Caco-2 (cell line): ENCODE results near the gene ABAT. TPM values are rescaled to one million over a fixed set of nuclear protein-coding genes. Genes with fewer than 3 reads are reported as not detected.
A peak's percentile ranks its signal among the peaks of the same experiment; 100 is the strongest.

Source experiments
- BruUV-seq: library from RNA; stranded (reverse); fragments of 400-500 nt; replicated peaks from 2 replicates; lab custom pipeline; 2021; lab: Mats Ljungman, UMichigan
- CTCF ChIA-PET: fragments of 300-600 bp; sonication (Branson Sonifier 250); formaldehyde crosslinking; loops from one replicate; lab custom pipeline; 2022; ENCODE audit warnings: antibody characterized with exemption; lab: Charles Lee
- POLR2A ChIA-PET: fragments of 300-600 bp; sonication (Branson Sonifier 250); formaldehyde crosslinking; loops from one replicate; lab custom pipeline; 2022; ENCODE audit warnings: antibody characterized with exemption; lab: Charles Lee
- DNase-seq, 2 experiments: peaks; one replicate each; pipeline versions ENCODE4 v3.0.0 to v3.0.0-alpha.2; 2020 to 2022
- H3K27me3 ChIP-seq: replicated peaks from 2 replicates; pipeline ENCODE4 v1.6.0; 2011; ENCODE audit warnings: low read length; ENCODE audit not compliant: control insufficient read depth, insufficient read depth
- H3K36me3 ChIP-seq: 2 replicates; pipeline ENCODE4 v1.5.1; 2011; ENCODE audit warnings: low read length; ENCODE audit not compliant: control insufficient read depth, insufficient read depth
- H3K4me1 ChIP-seq: fragments of 250-450 bp; sonication (Bioruptor Pico); 2 replicates; pipeline ENCODE4 v1.5.1; 2020; ENCODE audit warnings: mild to moderate bottlenecking
- H3K4me3 ChIP-seq: 2 replicates; pipeline ENCODE4 v1.5.1; 2011; ENCODE audit warnings: low read depth, mild to moderate bottlenecking, control low read depth, low read length
- H3K9me3 ChIP-seq: fragments of 250-450 bp; sonication (Bioruptor Pico); 2 replicates; pipeline ENCODE4 v1.5.1; 2020; ENCODE audit warnings: mild to moderate bottlenecking, moderate library complexity
- H3K27ac Mint-ChIP-seq: one replicate; pipeline ENCODE4 v1.8.0; 2022; ENCODE audit warnings: mixed read lengths; ENCODE audit not compliant: unreplicated experiment
- H3K27me3 Mint-ChIP-seq: one replicate; pipeline ENCODE4 v1.8.0; 2022; ENCODE audit warnings: mixed read lengths; ENCODE audit not compliant: insufficient read depth, unreplicated experiment
- H3K36me3 Mint-ChIP-seq: one replicate; pipeline ENCODE4 v1.8.0; 2022; ENCODE audit warnings: mild to moderate bottlenecking, mixed read lengths; ENCODE audit not compliant: insufficient read depth, unreplicated experiment
- H3K4me1 Mint-ChIP-seq: one replicate; pipeline ENCODE4 v1.8.0; 2022; ENCODE audit warnings: low read depth, mixed read lengths; ENCODE audit not compliant: unreplicated experiment
- H3K4me3 Mint-ChIP-seq: one replicate; pipeline ENCODE4 v1.8.0; 2022; ENCODE audit warnings: mild to moderate bottlenecking, moderate library complexity, mixed read lengths; ENCODE audit not compliant: unreplicated experiment
- H3K9me3 Mint-ChIP-seq: one replicate; pipeline ENCODE4 v1.8.0; 2022; ENCODE audit warnings: mixed read lengths; ENCODE audit not compliant: unreplicated experiment
- intact Hi-C: fragments of 100-400 bp; cut with micrococcal nuclease; formaldehyde crosslinking; loops from one replicate; pipeline ENCODE4 v1.10.0; 2022; ENCODE audit not compliant: unreplicated experiment
- total RNA-seq: library from RNA; stranded (reverse); gene quantifications from 2 replicates; pipeline ENCODE4 v1.2.3, GENCODE V29; 2022
- TF ChIP-seq, protein P1 (sequence below), 2 experiments: fragments of 200-600 bp in 1 of 2; IDR thresholded peaks; 1 replicate in 1 of 2; 2 replicates in 1 of 2; pipeline versions ENCODE4 v1.5.1 to v1.8.0; 2011 to 2022; ENCODE audit warnings: antibody characterized with exemption in 1 of 2, control low read depth in 1 of 2, inconsistent platforms in 1 of 2, low read depth in 1 of 2, low read length in 1 of 2, mild to moderate bottlenecking in 1 of 2, moderate library complexity in 1 of 2; ENCODE audit not compliant: insufficient read depth in 1 of 2, severe bottlenecking in 1 of 2, unreplicated experiment in 1 of 2

The ABAT gene
- total RNA-seq, 1 experiment from 2014 or later, result 34.9 TPM

DNA sequence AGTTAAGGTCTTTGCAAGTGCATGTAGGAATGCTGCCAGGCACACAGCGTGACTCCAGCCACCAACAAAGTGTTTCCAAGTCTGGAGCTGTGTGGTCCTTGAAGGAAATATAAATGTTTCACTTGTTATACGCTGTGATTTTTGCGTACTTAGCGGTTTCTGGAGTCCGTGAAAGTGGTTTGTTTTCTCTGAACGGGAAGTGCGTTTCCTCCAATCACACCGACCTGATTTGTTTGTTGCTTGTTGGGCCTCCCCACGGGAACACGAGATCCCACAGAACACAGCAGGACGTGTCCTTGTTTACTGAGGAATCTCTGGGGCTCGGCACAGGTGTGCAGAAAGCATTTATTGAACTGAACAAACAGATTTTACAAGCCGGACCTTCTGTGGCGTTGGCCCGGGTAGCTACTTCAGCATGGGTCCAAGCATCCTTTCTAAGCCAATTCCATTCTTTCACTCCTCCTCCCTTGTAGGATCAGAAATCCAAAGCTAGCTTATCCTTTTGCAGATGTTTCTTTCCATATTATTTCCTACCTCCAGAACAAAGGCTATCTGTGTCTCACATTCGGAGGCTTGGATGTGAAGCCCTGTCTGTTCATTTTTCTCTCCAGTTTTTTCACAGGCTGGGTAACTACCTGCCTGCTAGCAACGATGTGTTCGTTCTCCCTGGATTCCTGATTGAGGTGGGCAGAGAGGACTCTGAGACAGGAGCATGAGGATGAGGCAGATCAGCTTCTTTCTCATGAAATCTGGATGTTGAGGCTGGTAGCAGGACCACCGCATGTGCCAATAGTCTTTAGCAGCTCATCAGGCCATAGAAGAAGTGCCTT is 44.6 kb downstream of the ABAT start:
- H3K4me3 ChIP-seq, result no peak overlapping the region
- TF ChIP-seq, protein P1, sequence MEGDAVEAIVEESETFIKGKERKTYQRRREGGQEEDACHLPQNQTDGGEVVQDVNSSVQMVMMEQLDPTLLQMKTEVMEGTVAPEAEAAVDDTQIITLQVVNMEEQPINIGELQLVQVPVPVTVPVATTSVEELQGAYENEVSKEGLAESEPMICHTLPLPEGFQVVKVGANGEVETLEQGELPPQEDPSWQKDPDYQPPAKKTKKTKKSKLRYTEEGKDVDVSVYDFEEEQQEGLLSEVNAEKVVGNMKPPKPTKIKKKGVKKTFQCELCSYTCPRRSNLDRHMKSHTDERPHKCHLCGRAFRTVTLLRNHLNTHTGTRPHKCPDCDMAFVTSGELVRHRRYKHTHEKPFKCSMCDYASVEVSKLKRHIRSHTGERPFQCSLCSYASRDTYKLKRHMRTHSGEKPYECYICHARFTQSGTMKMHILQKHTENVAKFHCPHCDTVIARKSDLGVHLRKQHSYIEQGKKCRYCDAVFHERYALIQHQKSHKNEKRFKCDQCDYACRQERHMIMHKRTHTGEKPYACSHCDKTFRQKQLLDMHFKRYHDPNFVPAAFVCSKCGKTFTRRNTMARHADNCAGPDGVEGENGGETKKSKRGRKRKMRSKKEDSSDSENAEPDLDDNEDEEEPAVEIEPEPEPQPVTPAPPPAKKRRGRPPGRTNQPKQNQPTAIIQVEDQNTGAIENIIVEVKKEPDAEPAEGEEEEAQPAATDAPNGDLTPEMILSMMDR (IDR thresholded peaks at IDR 0.05; ENCODE audit: insufficient read depth in 1 of 2, low read depth in 1 of 2, low read length in 1 of 2, severe bottlenecking in 1 of 2, unreplicated experiment in 1 of 2), result no peak
- peaks cover 8% of the 10 kb centered on the region; the same call in 1 of the 2 replicates for H3K9me3 ChIP-seq
- H3K36me3 ChIP-seq, result no peaks in the 10 kb centered on the region
- CTCF ChIA-PET, result no interaction called here
- no peak for DNase-seq
- Mint-ChIP-seq H3K9me3 (no peaks in the 10 kb centered on the region), H3K36me3 (peaks cover 5% of the 10 kb centered on the region), H3K27ac (no peak overlapping the region), H3K4me3 (no peak overlapping the region), H3K4me1 (no peaks in the 10 kb centered on the region), H3K27me3 (no peaks in the 10 kb centered on the region)
- peaks cover 3% of the 10 kb centered on the region; the same call in 1 of the 2 replicates for H3K4me1 ChIP-seq
- H3K27me3 ChIP-seq, result no peaks in the 10 kb centered on the region
- no TSS peak for BruUV-seq
- POLR2A ChIA-PET, result no interaction called here
- intact Hi-C loops, result no loop called here

DNA sequence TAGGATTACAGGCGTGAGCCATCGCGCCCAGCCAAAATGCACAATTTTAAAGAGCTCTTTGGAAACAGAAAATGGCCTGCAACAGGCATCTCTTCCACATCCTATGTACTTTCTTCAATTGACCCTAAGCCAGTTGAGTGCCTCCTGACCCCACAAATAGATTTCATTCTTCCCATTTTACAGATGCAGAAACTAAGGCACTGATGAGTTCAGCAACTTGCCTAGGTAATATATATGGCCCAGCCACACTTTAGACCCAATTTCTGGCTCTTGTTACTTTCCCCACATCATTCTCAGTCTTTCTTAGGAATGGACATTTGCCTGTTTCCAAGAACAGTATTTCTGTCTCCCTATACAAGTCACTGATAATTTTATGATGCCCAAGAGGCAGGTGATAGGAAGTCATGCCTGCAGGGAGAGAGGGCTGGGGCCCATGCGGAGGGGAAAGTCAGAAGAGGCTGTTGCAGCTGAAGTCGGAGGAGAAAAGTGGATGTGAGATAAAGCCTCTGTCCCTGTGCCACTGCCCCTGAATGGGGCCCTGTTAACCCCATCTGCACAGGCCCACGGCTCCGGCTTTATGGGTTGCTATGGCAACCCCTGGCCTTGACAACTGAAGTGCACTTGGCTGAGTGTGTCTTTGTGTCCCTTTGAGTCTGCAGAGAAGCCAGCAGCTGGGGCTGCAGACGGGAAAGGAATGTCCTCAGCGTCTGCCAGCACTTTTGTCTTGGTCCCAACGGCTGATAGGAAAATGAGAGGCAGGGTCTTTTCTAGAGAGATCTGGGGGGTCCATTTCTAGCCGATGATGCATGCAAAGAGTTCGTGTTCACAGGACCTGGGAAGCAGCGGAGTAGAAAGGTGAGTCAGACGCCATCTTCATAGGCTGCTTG is 45.9 kb downstream of the ABAT start:
- no TSS peak for BruUV-seq
- H3K27me3 ChIP-seq, result no peaks in the 10 kb centered on the region
- no peaks in the 10 kb centered on the region for H3K36me3 ChIP-seq
- Mint-ChIP-seq H3K36me3 (peaks cover 6% of the 10 kb centered on the region), H3K4me3 (no peak overlapping the region), H3K27me3 (no peaks in the 10 kb centered on the region), H3K9me3 (no peaks in the 10 kb centered on the region), H3K27ac (no peak overlapping the region), H3K4me1 (no peaks in the 10 kb centered on the region)
- TF ChIP-seq, protein P1 (IDR thresholded peaks at IDR 0.05; ENCODE audit: insufficient read depth in 1 of 2, low read depth in 1 of 2, low read length in 1 of 2, severe bottlenecking in 1 of 2, unreplicated experiment in 1 of 2), result no peak
- peak; percentile 14 to 40 for DNase-seq
- intact Hi-C loops, result no loop called here
- peaks cover 8% of the 10 kb centered on the region; the same call in 1 of the 2 replicates for H3K9me3 ChIP-seq
- peaks cover 3% of the 10 kb centered on the region; the same call in 1 of the 2 replicates for H3K4me1 ChIP-seq
- CTCF ChIA-PET, result no interaction called here
- POLR2A ChIA-PET, result no interaction called here
- no peak overlapping the region for H3K4me3 ChIP-seq

DNA sequence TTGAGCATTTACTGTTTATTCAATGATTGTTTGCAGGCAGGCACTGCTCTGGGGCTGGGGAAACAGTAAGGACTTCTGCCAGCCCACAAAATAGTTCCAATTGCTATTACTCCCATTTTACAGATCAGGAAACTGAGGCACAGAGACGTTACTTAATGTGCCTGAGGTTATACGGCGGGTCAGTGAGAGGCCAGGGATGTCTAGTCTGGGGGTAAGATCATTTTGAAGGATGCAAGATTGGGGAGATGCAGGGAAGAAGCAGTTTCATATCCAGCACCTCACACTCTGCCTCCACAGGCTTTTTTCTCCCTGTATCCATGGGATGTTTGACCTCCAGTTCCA is 46.5 kb downstream of the ABAT start:
- Histone ChIP-seq H3K4me1 (peaks cover 3% of the 10 kb centered on the region; the same call in 1 of the 2 replicates), H3K4me3 (no peak overlapping the region), H3K9me3 (peaks cover 8% of the 10 kb centered on the region; the same call in 1 of the 2 replicates), H3K27me3 (no peaks in the 10 kb centered on the region), H3K36me3 (no peaks in the 10 kb centered on the region)
- Mint-ChIP-seq H3K4me3 (no peak overlapping the region), H3K4me1 (no peaks in the 10 kb centered on the region), H3K9me3 (no peaks in the 10 kb centered on the region), H3K36me3 (peaks cover 11% of the 10 kb centered on the region), H3K27me3 (no peaks in the 10 kb centered on the region), H3K27ac (no peak overlapping the region)
- intact Hi-C loops, result no loop called here
- ChIA-PET CTCF (no interaction called here), POLR2A (no interaction called here)
- BruUV-seq, result no TSS peak
- DNase-seq, result no peak
- TF ChIP-seq, protein P1 (IDR thresholded peaks at IDR 0.05; ENCODE audit: insufficient read depth in 1 of 2, low read depth in 1 of 2, low read length in 1 of 2, severe bottlenecking in 1 of 2, unreplicated experiment in 1 of 2), result no peak
